Stimulated activated CD8-positive, alpha-beta memory T cell treated with anti-CD3 and anti-CD28 coated beads, Interleukin-7, amount 100 ng/mL, for 4 hours (primary cell): ENCODE results near the gene TBC1D26.
A peak's percentile ranks its signal among the peaks of the same experiment; 100 is the strongest.
"Not testable (repeated sequence)": the region's sequence is repeated elsewhere in the genome, so short reads cannot be mapped to it uniquely, and the experiment has no call there.

Experiments used
- DNase-seq, 2 donors: peaks; one replicate each; pipeline ENCODE4 v3.0.0-alpha.2; 2020; ENCODE audit warnings: low read depth in 2 of 2

Gene TBC1D26

GRCh38 chr17:15731900-15732299 is at the start of gene TBC1D26:
TBC1D26 (plus strand) TSS chr17:15732283; CDS start chr17:15735349, 3,066 bp downstream.
- not testable (repeated sequence) for DNase-seq

DNA sequence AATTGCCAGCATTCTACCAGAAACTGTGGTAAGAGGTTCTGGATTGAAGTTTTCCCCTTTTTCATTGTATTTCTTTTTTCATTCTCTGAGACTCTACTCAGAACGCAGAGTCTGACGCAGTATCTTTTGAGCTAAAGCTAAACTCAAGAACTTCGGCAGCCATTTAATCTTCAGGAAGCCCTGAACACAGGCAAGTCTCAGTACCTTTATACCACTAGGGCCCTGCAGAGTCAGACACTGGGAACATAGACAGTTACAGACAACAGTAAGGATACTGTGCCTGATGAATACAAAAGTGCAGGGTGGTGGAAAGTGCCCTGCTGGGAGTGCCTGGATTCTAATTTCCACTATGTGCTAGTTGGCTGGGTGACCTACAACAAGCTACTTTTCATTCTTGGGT is 48.9 kb upstream of the TBC1D26 start:
- DNase-seq: not testable (repeated sequence)

DNA sequence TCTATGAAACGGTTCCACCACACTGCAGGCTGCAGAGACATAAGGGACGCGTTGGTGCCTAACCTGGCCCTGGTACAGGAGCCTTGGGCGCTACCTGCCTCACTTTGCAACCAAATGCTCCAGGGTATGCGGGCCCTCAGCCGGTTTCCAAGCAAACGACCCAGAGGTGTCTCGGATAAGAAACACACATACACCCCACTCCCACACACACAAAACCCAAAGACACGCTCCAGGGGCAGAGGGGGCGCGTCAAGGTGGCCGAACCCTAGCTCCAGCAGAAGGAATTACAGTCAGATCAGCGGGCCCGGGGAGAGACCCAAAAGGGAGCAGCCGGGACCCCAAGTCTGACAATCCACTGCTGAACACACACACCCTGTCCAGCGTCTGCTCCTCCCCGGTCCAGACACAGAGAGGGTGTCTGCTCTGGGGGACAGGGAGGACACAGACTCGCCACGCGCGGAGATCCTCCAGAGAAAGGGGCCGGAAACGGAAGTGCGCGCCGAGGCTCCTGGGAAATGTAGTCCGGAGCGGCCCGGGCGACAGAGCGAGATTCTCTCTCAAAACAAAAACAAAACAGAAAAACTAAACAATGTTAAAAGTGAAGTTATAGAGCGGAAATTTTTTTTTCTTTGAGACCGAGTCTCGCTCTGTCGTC is 48.1 kb upstream of the TBC1D26 start, which contains the start of gene TRIM16:
Gene TRIM16 (minus strand): TSS at position 488 of the 655 bp plus-strand sequence. CDS start 32,702 bp downstream, outside the sequence.
- DNase-seq: peak; percentile 62 to 72

GRCh38 chr17:15687494-15687893 is 44.6 kb upstream of the TBC1D26 start:
- not testable (repeated sequence) for DNase-seq

- DNase-seq: not testable (repeated sequence)
These were observed 33.1 kb upstream of the TBC1D26 start for GRCh38 chr17:15698967-15699366.

DNA sequence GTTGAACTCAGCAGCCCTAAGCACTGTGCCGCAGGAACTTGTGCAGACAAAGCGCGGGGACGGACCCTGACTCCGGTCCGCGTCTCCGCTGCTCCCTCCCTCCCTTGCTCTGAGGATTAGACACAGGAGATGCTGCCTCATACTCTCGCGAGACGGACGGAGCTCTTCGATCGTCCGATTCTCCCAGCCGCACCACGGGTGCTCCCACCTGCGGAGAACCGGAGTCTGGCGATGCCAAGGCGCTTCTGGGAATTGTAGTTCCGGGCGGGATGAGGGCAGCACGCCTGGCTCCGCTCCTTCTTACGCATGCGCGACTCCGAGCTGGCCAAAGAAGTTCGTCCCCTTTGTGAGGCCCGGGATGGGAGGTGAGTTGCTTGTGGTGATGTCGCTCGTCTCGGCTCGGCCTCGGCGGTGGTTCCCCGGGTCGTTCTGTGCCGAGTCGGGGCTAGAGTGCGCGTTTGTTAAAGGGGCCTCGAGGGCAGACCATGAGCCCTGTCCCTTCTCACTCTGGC is 32.6 kb upstream of the TBC1D26 start, which contains the start of gene ZNF286A:
Gene ZNF286A (plus strand): TSS at position 340 of the 512 bp plus-strand sequence. CDS start 578 bp downstream, outside the sequence.
- DNase-seq: peak; percentile 91 to 94

- not testable (repeated sequence) for DNase-seq
These were observed 32.1 kb upstream of the TBC1D26 start for GRCh38 chr17:15699937-15700336.

DNA sequence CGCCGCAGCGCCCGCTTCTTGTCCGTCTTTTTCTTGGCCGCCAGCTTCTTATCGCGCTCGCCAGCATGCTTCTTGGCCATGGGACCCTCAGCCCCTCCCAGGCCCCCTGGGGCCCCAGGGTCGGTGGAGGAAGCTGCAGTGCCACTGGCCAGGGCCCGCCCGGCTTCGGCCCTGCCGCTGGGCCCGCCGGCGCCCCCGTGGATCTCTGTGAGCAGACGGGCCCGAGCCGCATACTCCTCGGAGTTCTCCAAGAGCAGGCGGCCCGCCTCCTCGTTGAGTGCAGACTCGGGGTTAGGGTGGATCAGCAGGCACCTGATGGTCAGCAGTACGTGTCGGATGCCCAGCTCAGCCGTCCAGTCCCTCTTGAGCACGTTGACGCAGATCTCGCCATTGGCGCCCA is 27.8 kb upstream of the TBC1D26 start:
- not testable (repeated sequence) for DNase-seq

GRCh38 chr17:15704813-15705212 is 27.3 kb upstream of the TBC1D26 start:
- not testable (repeated sequence) for DNase-seq

DNA sequence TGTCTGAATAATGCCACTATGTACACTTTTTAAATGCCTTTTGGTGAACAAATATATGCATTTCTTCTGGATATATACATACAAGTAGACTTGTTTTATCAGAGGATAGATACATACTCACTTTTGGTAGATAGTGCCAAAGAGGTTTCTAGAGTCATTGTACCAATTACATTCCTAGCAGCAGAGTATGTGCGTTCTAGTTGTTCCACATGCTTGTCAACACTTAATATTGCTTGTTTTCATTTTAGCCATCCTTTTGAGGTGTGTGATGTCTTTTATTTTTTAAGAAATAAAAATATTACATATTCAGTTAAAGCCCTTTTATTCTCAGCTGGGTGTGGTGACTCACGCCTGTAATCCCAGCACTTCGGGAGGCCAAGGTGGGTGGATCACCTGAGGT is 23.2 kb upstream of the TBC1D26 start:
- not testable (repeated sequence) for DNase-seq

GRCh38 chr17:15716601-15717563 is 15.2 kb upstream of the TBC1D26 start:
- DNase-seq: not testable (repeated sequence)

- not testable (repeated sequence) for DNase-seq
These were observed 1.5 kb upstream of the TBC1D26 start for GRCh38 chr17:15730535-15730934.

DNA sequence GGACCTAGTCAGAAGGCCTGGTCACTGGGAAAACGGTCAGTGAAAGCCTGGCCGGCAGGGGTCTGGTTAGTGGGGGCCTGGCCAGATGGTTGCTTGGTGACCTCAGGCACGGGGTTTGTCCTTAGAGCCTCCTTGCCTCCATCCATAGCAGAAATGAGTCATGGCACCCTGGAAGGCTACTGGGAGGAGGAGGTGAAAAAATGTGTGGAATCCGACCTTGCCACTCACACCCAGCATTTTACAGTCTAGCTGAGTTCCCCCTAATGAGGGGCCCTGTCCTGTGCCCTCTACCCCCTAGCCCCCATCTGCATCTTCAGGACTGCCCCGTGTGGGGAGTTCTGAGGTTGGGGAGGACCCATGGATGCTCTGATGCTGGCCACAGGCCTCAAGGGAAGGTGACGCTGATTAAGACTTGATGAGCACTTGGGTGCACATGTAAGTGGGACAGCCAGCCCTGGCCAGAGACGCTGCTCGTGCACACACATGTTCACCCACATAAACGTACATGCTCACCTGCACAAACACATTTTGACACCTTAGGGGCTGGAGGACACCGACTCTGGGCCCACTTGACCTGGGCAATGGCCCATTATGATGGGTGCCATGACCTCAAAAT is 1.2 kb downstream of the TBC1D26 start:
- DNase-seq: not testable (repeated sequence)

DNA sequence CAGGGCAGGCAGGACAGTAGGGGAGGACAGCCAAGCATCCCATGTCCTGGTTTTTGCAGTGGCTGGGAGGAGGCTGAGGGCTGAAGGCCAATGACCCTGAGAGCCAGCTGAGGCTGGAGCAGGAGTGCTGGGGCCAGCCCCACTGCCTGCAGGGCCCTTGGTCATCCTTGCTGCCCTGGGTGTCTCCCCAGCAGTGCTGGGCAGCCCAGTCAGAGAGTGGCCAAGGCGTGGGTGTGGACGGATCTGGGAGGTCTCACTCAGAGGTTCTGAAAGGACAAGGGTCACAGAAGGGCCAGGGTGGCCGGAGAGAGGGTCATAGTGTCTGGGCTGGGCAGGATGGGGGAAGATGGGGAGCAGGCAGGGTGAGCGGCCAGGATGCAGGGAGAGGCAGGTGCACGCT is 4.5 kb downstream of the TBC1D26 start:
- not testable (repeated sequence) for DNase-seq

DNA sequence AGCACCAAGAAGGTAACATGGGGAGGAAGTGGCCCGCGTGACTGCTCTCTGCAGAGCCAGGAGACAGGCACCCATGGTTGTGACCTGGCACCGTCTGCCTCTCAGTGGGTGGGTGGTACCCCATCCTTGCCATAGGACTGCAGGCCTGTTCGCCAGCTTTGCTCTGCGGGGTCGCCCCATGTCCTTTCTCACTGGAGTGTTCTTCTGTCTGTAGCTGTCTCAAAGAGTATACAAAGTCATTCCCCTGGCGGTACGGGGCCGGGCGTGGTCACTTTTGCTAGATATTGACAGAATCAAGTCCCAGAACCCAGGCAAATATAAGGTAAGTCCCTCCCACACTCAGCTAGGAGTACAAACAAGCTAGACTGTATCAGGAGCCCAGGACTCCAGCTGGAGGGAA is 6.0 kb downstream of the TBC1D26 start:
- no peak for DNase-seq

DNA sequence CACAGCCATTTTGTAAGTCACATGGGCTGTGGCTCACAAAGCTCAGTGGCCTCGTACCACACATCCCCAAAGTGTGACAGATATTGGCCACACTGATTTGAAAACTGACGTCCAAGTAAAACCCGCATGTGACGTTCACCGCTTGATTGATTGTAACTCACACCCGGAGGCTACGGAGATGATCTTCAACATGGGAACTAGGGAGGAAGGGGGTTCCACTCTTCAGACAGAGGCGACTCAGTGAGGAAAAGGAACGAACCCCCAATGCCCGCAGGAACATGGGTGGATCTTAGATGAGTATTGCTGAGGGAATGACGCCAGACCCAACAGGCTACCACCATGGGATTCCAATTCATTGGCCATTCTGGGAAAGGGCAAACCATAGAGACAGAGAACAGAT is 7.2 kb downstream of the TBC1D26 start:
- not testable (repeated sequence) for DNase-seq

- not testable (repeated sequence) for DNase-seq
These were observed 8.0 kb downstream of the TBC1D26 start for GRCh38 chr17:15740041-15740440.

- DNase-seq: no peak
These were observed 8.6 kb downstream of the TBC1D26 start for GRCh38 chr17:15740570-15741120.

DNA sequence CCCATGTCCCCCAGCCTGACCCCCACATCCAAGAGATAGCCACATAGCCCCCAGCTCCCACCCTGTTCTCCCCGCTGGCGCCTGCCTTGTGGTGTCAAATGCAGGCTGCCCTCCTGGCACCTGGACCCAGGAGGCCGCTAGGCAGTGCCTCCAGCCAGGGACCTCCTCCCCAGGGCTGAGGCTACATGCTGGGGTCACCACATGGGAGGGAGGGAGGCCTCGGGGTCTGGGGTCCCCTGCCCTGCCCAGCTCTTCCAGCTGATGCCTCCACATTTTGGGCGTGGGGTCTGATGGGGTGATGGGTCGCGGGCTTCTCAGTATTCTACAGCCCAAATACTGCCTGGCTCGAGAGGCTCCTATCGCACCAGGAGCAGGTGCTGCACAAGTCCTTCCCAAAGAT is 9.5 kb downstream of the TBC1D26 start:
- DNase-seq: no peak

DNA sequence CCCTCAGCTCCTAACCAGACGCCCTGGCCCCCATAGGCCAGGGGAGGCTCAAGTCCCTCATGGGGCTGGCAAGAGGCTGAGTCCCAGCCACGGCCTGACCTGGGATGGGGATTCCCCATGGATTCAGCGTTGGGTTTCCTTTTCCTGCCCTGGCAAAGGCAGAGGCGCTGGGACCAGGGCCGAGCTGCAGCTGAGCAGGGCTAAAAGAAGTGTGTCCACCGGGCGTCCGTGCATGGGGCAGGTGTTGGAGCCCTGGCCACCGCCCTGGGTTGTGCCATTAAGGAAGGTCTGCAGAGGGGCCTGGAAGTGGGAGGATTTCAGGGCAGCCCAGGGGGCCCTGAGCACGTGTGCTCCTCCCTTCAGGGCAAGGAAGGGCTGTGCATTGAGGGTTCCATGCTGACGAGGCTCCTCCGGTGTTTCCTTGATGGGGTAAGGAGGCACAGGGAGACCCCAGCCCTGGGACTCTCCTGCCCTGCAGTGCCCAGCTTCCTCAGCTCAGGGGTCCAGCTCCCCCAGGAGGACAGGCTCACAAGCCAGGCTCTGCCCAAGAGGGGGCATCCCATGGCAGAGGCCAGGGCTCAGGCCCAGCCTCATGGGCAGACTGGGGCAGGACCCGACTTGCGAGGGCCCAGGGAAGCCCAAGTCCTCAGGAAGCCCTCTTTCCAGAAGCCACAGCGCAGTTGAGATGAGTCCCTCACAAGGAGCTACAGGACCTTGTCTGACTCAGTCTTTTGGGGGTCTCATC is 10.1 kb downstream of the TBC1D26 start:
- DNase-seq: no peak

- DNase-seq: no peak
These were observed 10.8 kb downstream of the TBC1D26 start for GRCh38 chr17:15742921-15743320.
